DMS153 (cell line): ENCODE results near the gene PARP8.

Experiments
- DNase-seq: peaks from one replicate; lab custom pipeline; 2025; lab: John Stamatoyannopoulos, UW

The PARP8 gene

DNA sequence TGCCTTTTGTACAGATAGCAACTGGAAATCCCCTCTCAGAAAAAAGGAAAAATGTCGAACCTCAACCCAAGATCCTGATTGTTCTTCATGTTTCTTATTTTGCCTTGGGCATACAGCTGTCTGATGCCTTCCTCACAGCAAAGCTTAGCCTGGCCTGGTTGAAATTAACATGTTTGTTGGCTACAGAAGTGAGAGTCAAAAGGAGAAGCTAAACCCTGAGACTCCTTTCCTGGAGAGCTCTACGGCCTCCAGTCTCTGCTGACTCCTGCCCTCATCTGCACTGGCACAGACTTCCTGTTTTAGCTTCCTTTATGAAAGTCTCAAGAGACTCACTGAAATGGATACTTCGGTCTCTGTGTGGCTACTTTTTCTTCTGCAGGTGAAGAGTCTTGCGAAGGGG lies 186.7 kb downstream of the PARP8 start:
- no peak for DNase-seq

DNA sequence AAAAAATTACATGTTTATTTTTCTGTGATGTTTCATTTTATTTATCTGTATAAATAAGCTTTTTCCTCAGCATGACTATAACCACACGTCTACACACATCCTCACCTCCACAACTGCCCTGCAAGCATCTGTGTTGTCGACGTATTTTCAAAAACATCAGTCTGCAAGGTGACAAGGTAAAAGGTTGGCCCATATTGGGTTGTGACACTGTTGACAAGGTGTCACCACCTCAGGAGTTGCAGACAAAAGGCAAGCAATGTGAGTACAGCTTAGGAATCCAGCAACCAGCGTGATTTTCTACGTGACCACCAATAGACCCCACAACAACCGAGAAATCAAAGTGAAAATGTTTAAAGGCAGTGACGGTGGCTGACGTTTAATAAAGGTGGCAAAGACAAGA lies 187.6 kb downstream of the PARP8 start:
- no peak for DNase-seq

DNA sequence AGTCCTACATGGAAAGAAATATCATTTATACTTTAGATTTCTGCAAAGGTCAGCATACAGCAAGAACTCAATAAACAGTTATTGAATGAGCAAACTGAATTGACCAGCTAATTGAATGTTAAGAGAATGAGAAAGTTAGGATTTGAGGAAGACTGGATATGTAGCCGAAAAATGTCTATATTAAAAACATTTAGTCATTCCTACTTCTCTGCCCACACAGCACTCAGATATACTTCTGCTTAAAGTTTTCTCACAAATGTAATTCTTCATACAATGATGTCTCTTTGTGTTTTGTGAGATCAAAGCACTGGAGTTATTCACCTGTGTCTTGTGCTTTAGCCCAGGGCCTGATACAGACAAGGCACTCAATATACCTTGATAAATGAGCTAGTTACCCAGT lies 188.6 kb downstream of the PARP8 start:
- DNase-seq = no peak

DNA sequence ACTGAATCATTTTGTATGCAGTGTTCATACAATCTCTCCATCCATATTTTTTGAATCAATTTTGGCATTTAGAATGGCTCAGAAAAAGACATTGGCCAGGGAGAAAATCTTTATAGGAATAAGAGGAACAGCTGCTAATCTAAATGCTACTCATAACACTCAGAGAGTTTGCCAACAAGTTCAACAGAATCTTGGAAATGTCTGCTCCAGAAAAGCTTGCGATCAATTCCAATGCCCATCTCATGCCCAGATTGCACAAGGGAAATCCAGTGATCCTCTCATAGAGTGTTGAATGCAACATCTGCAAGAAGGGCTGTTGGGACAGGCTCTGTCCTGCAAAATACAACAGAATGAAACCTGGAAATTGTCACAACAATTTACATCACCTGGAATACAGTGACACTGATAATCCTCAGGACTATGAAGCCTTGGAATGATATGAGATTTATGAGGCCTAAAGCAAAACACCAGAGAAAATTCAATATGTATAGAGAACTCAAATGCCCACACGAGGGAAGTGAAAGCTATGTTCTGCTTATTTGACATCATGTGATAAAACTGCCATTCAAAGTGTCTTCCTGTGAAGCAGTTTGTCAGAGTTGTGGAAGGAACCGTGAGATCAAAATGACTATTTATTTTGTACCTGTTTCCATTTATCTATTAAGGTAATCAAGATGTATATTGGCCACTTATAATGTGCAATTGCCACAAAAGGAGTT lies 190.1 kb downstream of the PARP8 start:
- DNase-seq = no peak

DNA sequence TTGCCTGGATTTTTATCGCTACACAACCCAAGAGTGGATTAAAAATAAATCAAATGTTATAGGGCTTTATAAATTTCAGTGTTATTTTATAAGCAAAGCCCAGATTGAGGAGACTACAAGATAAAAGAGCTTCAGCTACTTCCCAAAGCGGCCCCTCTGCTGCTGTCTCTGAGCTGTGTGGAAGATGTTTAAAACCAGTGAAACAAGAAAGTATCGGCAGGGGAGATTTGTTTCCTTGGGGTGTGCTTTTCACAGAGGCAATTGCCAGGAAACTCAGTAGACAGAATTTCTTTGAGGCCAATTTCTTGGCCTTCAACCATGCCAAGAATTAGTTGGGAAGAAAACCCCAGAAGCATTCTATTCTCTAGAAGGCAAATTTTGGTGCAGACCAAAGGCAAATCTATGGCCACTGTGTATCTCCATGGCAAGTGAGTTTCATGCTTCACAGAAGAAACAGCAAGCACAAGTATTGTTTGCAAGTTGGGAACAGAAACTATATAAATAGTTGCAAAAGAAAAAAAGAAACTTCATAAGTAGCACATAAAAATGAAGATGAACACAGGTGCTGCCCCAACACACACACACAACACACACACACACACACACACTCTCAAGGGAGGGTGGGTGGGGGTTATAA lies 197.2 kb downstream of the PARP8 start:
- no peak for DNase-seq

DNA sequence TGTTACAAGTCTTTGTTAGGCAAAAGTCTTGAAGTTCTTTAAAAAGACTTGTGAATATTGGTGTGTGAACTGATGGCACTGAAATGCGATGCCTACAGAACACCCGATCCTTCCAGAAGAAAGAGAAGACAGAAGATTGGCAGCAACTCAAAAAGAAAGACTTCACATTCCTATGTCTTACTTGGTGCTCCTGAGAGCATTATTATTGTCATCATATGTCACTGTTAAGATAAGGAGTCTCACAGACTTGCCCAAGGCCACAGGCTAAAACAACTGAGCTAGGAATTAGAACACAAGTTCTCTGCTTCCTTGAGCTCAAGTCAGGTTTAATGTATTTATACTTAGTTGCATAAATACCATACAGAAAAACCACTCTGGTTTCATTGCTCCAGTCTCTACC lies 198.0 kb downstream of the PARP8 start:
- no peak for DNase-seq

DNA sequence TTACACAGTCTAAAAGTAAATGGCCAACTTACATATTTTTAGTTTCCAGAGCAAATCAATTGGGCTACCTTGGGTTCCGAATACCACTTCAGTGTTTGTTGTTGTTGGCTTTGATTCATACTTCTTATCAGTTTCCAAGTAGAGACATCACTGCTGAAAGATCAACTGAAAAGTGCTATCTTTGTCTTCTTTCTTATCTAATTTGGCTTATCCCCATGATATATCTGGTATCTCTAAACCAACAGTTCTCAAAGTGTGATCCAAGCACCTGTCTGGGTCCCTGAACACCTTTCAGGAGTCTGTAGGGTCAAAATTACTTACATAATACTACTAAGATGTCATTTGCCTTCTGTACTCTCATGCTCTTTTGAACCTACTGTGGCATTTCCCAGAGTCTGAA lies 200.0 kb downstream of the PARP8 start:
- no peak for DNase-seq

DNA sequence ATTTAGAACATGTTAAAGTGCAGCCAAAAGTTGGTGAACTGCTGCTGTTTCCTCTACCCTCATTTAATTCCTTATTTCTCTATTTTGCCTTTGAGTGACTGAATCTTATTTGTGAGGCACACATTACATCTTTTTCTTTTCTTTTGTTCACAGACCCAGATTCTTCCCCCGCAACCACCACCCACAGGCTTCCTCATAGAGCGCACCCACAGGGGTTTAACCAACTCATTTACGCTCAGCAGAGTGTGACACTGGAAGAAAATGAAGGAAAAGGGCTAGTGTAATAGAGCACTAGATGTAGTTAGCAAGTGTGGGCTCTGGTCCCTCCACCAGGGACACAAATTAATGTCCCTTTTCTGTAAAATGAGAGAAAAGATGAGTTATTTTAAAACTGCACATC lies 200.7 kb downstream of the PARP8 start:
- DNase-seq = no peak

DNA sequence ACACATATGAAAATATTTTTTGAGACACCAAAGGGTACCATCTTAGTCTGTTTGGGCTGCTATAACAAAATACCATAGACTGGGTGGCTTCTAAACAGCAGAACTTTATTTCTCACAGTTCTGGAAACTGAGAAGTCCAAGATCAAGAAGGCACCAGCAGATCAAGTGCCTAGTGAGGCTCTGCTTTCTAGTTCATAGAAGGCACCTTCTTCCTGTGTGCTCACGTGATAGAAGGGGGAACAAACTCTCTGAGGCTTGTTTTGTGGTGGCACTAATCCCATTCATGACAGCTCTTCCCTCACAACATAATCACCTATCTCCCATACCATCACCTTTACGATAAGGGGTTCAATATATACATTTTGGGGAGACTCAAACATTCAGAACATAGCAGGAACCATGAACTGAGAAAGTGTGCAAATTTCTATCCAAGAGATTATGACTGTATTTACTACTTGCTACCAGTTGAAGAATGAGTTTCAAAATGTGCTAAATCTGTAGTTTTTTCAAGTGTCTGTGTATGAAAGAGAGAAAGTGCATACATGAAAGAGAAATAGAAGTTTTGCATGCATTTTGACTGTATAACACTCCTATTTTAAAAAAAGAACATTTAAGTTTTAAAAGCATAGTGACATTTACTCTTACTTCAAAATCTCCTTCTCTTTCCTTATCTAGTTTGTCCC lies 207.3 kb downstream of the PARP8 start:
- DNase-seq = no peak

DNA sequence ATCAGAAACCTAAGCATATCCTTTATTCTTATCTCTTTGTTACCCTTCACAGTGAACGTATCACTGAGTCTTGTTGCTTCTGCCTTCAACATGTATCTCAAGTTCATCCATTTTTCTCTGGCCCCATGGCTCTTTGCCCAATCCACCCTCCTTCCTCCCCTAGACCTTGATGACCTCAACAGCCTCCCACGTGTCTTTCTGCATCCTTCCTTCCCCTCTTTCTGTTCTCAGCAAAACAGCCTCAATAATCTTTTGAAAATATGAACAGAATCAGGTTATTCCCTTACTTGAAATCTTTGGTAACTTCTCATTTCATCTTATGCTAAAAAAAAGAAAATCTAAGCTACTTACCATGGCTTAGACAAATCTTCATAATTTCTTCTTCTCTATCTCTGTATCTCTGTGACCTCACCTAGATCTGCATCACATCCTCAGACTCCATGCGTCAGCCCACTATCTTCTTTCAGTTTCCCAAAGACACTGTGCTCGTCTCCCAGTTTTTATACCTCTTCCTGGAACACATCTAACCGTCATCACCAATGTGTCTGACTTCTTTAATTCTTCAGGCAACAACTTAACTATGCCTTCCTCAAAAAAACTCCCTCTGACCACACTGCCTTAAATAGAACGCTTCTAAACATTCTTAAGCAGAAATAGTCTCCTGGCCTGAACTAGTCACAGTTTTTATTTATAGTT lies 208.0 kb downstream of the PARP8 start:
- DNase-seq = no peak

DNA sequence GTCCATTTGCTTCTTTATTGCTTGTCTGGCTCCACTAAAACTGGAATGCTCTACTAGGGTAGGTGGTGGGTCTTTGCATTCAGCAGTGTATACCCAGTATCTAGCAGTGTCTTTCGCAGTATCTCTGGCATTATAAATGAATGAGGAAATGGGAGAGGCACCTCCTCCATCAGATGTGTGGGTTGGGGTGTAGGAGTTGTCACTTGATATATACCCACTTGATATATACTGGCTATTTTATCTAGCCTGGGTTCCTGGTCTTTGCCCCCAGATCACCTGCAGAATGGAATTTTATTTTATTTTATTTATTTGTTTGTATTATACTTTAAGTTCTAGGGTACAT lies 208.5 kb downstream of the PARP8 start:
- no peak for DNase-seq

DNA sequence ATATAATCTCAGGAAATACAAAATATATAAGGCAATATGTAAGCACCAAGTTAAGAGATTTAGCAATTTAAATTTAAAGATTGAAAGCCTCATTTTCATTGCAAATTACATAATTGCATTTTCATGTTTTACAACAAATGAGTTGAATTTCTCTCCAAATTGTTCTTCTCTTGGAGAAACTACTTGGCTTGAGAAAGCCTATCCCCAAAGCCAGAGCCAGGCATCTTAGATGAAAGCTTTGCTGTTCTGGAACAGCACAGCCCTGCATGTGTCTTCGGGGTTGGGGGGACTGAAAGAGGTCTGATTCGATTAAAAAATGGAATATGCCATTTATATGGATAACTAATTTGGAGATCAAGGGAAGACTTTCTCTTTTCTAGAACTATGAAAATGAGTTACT lies 212.0 kb downstream of the PARP8 start:
- no peak for DNase-seq

DNA sequence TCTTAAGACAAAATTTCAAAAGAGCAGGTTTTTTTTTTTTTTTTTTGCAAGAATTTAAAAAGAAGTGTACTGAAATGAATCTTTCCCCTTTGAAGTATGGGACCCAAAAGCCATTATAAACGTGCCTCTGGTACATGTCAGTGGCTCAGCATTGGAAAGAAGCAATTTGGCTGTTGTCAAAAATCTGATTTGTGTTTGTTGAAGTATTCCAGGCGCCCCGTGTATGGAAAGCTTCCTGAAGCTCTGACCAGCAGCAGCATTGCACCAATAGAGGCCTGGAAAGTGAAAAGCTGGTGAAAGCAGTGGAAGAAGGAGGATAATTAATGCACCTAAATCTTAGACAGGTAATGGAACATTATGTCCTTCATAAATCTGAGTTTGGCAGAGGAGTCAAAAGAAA lies 215.0 kb downstream of the PARP8 start:
- DNase-seq = no peak

DNA sequence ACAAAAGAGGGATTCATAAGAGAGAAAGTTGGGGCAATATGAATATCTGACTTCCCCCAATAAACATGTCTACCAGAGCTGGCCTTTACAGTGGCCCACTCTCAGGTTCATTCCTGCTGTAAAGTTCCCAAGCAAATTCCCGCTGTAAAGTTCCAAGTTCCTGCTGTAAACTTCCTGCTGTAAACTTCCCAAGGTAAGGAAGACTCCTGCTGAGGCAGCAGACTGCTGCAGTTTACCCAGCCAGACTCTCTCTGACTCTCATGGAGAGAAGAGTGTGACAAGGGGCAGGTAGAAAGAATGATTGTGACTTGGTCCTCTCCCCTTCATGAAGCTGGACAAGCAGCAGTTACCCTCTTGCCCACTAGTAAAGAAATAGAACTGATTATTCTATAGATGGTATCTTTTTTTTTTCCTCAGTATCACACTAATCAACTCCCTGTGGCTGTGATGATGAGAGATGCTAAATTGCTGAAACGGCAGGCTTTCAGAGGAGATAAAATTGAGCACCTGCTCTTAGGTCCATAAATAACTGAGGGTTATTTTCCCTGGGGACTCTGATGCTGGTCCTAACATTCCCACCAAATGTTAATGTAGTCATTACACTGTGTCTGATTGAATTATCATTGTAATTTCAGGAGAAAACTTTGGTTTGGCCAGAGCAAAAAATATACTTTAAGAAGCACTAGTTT lies 220.4 kb downstream of the PARP8 start:
- no peak for DNase-seq

DNA sequence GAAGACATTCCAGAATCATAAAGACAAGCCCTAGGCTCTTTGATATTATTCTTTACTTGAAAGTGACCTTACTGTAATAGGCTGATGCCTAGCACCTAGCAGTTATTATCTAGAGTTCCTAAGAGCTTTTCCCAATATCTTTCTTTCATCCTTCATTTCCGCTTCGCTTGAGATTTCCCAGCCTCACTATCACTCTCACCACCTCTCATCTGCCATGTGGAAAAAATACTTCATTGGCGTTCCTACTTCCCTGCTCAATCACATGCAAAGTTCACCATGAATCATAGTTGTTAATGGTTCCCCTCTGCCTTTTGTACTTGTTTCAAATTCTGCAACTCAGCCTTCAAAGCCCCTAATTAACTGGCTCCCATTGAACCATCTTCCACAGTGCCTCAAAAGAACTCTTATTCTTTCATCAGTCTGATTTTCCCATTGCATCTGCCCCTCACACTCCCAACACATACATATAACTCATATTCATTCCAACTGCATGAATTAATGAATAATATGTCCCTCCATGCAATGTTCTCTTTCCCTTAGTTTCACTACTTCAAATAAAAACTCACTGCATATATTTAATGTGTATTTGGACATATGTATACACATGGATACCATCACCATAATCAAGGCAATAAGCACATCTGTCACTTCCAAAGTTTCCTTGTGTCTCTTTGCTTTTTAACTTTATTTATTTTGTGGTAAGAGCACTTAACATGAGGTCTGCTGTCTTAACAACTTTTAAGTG lies 221.6 kb downstream of the PARP8 start:
- no peak for DNase-seq

DNA sequence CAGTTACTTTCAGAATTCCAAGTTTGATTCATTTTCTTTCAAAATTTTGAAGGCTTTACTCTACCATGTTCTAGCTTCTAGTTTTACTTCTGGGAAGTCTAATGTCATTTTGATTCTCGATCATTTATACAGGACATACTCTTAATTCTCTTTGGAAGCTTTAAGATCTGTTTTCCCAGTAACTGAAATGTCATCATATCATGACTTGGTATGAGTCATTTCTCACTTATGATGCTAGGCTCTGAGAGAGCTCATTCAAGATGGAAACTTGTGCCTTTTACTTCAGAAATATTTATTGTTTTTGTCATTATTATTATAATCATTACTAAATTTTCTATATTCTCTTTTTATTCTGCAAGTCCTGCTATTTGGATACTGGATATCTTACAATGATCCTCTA lies 222.3 kb downstream of the PARP8 start:
- no peak for DNase-seq

DNA sequence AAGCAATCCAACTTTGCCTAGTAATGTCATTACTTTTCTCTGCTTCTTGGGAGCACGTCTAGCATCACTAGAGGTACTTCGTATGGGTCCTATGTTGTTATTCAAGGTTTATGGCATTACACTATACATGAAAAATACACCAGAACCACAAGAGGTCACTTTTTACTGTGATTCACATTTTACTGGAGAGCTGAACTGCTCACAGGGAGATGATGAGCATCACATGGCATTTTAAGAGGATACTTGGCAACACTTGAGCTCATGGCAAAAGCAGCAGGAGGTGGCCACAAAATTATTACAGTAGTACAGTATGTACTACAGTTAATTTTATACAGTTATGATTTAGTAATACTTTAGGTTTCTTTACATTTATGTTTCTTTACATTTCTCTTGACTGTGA lies 223.4 kb downstream of the PARP8 start:
- peak; percentile 10 for DNase-seq
